GM19193 (cell line): ENCODE data around the gene FCHSD2.
A peak's percentile ranks its signal among the peaks of the same experiment; 100 is the strongest.

Source experiments
- POLR2A ChIP-seq: IDR thresholded peaks from 4 replicates; pipeline ENCODE4 v1.6.1; 2011; ENCODE audit not compliant: insufficient read depth, insufficient read length; ENCODE audit errors: extremely low read depth

Gene FCHSD2

DNA sequence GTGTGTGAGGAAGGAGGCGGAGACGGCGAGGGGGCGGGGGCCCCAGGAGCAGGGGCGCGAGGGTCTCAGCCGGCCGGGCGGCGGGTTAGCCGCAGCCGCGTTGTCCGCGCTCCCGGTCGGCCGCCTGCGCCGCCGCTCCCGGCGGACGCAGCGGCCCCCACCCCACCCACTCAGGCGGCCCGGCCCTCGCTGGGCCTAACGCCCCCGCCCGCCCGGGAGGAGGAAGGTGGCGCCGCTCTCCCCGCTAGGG lies at the start of gene FCHSD2:
Gene FCHSD2, minus strand, starts transcription at position 191 of the 250 bp plus-strand sequence. CDS start 441 bp downstream, outside the sequence.
- TF ChIP-seq POLR2A: no peak

DNA sequence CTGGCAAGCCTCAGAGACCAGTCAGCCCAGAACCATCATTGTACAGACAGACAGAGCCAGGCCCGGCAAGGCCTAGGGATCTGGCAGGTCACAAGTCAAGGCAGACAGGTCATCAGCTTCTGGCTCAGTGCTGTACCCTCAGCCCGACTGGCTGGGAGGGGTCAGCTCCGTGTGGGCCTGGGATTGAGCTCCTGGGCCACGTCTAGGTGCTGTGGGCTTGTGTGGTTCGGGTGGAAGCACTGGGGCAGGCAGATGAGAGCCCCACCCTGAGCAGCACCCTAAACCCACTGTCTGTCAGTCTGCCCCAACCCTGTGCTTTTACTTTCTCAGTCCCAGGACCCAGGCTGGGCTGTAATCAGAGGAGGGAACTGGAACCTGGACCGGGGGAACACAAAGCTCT lies 49.0 kb upstream of the FCHSD2 start:
- no peak for TF ChIP-seq POLR2A

DNA sequence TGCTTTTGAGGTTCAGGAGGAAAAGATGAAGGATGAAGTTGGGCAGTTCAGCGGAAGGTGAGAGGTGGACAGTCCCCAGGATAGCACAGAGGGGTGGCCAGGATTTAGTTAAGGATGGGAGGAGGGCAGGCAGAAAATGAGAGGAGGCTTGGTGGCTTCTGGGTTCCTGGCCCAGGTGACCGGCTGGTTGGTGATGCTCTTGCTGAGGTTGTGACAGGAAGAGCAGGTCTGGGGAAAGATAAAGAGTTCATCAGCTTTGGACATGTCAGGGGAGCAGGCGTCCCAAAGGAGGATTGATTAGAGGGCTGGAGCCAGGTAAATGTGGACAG lies 48.4 kb upstream of the FCHSD2 start:
- TF ChIP-seq POLR2A: no peak

DNA sequence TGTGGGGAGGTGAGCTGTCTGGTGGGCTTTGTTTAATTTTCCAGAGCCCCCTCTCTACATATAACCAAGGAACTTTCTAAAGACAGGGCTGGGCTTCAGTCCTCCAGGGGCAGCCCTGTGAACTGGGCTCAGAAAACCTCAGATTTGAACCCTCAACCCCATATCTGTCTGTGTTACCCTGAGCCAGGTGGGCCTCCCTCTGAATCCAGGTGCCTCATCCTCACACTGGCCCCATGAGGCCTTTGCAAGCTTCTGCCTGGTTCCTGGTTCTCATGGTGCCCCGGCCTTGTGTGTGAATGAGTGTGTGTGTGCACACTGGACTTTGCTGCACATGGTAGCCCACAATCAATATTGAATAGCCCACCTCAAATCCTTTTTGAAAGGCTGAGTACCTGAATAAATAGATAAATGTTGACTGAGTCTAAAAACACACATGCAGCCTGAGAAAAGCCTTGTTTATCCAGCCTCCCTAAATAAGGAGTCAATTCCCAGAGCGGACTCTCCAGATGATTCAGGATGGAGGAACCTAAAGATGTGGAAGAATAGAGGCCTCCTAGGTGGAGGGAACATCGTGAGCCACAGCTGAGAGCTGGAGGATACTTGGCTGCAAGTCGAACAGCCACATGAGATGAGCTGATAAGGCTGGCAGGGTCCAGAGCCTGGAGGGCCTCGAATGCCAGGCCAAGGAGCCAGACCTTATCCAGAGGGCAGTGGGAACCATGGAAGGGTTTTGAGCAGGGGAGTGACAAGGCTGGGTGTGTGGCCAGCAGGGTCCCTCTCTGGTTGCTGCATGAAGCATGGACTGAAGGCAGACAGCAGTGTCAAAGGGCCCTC lies 47.8 kb upstream of the FCHSD2 start:
- TF ChIP-seq POLR2A: no peak

DNA sequence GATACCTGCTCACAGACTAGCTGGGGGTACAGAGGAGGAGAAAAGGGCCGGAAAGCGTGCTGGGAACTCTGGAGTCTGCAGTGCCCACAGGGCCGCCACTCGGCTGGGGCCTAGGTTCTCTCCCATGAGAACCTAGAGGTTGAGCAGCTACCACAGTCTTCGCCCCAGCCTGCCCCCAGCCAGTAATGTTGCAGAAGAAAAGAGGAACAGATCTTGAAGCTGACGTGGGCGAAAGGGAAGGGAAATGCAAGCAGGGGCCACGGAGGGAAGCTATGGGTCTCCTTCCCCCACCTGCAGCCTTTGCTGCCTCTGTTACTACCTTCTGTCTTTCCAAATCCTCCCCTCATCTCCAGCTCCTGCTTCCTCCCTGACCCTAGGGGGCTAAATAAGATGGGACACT lies 47.2 kb upstream of the FCHSD2 start:
- peak; percentile 39 for TF ChIP-seq POLR2A

DNA sequence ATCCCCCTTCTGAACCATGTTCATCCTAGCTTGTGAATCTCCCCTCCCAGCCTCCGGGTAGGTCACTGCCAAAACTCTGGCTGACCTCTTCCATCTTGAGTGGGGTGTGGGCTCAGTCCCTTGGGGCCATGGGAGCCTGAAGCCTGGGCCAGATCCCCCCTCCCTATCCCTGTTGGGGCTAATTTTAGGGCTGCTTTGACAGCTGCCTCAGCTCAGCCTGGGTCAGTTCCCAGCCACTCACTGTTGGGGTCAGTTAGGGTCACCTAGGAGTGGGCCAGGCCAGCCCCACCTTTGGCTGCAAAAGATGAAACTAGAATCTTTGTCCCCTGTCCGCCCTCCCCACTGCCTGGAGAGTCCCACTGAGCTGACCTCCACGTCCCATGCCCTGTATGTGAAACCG lies 46.2 kb upstream of the FCHSD2 start:
- no peak for TF ChIP-seq POLR2A

DNA sequence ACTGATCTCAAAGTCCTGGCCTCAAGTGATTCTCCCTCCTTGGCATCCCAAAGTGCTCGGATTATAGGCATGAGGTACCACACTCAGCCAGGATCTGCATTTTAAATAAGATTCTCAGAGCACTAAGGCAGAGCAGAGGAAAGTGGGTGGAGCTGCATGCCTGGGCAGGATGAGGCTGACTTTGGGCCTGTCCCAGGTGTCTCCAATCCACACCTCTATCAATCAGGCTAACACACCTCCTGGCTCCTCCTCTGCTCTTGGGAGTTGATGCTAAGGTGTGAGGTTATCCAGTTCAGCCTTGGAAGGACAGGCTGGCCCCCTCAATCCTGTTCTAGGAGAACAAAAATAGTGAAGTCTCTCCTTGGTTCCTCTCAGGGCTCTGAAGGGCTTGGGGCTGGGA lies 45.7 kb upstream of the FCHSD2 start:
- TF ChIP-seq POLR2A: no peak

DNA sequence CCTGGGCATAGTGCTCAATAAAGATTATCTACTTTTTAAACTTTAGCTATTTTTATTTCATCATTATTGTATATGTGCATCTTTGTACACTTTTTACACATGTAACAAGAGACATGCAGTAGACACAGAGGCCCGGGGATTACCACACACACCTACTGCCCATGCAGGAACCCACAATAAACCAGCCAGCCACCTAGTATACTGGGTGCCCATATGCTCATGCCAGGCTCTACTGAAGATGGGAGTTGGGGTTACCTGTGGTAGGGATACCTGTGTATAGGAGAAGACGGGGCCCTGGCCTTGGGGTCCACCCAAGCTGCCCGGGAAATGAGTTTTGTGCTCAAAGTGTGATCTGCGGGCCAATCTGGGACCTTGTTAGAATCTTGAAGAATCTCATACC lies 44.8 kb upstream of the FCHSD2 start:
- TF ChIP-seq POLR2A: no peak

DNA sequence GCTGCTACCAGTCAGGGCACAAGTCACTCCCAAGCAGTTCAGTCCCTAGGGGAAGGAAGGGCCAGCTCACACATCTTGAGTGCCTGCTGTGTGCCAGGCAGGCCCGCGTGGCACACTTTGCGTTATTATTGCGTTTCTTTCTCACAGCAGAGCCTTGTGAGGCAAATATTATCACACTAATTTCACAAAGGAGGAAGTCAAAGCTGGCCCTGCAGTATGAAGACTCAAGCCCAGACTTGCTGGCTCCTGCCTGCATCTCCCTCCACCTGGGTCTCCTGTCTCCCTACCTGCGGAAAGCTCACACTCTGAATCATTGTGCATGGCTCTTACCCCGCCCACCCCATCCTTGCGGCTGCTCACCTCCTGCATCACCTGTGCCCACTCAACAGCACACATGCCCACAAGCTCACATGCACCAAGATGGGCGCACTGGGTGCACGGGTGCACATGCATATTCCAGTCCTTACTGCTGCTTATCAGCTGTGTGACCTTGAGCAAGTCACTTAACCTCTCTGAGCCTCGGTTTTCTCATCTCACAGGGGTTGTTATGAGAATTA lies 44.3 kb upstream of the FCHSD2 start:
- no peak for TF ChIP-seq POLR2A

DNA sequence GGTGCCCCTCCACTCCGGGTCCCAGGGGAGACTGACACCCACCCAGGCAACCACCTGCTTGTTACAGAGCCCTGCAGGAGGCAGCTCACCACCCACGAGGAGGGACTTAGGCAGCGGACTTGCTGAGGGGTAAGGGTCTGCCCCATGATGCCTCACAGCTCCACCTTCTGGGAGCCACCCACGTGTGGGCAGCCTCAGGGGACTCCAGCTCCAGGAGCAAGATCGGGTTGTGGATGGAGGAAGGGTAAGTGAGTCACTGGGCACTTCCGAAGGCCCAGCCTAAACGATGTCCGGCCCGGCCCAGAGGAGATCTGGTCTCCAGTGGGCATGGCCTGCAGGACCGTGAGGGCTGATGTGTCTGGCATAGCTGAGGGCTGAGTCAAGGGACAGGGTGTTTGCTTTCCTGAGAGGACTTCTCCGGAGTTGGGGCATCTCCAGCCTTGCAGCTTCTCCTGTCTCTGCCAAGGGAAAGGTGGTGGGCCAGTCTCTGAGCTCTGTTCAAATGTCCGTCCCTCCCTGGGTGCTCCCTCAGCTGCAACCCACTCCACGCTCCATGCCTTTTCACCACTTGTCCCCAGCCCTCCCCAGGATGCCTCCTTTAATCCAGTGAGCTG lies 43.7 kb upstream of the FCHSD2 start:
- TF ChIP-seq POLR2A: no peak

DNA sequence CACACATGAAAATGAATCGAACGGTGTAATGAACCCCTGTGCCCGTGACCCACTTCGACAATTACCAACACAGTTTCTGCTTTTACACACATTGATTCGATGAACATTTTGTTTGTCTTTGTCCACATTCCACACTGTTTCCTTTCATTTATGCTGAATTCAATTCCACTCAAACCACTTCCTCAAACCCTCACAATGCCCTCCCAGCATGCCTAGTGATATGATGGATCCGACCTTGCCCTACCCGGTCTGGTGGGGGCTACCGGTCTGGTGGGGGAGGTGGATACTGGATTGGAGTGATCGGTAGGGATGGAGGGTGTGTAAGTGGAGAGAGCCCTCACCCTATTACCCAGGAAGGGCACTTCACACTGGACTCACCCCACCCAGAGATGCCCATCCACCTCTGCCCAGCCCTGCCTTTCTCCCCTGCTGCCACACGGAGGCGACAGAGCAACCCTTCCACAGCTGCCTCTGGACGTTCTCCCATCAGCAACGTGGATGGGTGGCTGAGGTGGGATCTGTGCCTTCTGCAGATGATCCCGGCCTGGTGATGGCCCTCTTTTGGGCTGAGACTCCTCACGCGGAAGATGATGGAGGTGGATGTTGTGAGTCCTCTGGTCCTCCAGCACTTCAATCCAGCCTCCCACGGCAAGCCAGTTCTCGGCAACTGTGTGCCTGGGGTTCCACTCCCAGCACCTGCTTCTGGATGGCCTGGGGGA lies 43.0 kb upstream of the FCHSD2 start:
- TF ChIP-seq POLR2A: no peak

DNA sequence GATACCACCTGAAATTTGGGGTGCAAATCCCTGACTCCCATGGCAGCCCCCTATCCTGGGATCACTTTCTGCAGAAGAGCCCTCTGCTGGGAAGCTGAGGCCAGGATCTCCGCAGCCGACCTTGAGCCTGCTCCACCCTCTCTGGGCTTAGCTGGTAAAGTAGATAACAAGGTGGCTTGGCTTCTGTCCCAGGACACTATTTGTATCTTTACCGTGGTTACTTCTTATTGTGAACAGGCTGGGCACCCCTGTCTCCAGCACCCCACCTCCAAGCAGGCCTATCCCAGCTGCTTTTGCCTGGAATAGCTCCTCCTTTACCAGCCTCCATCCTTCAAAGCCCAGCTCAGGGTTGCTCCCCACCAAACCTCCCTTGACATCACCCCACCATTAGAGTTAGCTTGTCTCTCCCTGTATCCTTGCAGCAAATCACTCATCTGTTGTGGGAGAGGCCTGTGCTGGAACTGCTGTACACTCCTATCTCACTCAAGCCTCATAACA lies 40.8 kb upstream of the FCHSD2 start:
- TF ChIP-seq POLR2A: no peak

DNA sequence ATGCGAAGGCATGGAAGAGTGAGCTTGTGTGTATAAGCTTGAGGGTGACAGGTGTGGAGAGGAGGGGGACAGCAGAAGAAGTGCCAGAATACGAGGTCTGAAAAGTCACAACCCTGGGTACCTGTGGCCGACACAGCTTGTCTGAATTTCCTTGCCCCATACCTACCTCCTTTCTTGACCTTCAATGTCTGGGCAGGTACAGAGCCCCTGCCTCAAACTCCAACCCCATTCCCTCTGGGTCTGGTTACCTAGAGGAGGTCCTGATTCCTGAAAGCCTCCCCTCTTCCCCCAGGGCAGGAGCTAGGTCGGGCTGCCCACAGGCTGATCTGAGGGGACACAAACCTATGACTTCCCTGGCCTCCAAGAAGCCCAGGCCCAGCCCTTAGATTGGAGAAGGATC lies 36.6 kb upstream of the FCHSD2 start:
- no peak for TF ChIP-seq POLR2A

DNA sequence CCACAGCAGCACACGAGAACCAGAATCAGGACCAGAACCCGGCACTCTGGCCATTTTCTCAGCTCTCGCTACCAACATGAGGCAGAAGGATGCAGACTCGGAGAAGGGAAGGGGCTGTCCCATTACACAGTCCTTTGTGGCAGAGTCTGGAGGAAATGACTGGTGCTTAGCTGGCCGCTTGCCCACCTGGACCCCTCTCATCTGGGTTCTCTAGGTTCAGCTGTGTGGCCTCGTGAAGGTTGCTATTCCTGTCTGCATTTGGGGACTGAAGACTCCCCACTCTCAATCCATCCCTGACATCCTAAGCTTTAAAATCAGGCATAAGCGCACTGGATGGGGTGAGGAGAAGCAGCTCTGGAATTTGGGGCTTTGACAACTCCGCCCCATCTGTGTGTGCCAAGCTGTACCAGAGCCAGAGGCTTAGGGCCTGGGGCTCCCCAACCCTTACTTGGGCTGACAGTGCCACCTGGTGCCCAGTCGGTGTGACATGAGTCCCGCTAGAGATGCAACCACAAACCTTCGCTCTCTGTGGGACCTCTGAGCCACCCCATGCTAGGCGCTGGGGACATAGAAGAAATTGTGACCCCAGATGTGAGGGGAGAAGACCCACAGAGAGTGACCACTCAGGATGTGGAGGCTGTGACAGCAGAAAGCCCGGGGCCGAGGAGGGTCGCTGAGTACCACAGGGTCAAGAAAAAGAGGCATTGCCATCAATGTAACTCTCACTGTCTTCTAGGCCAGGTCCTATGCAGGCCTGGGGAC lies 35.8 kb upstream of the FCHSD2 start:
- no peak for TF ChIP-seq POLR2A

DNA sequence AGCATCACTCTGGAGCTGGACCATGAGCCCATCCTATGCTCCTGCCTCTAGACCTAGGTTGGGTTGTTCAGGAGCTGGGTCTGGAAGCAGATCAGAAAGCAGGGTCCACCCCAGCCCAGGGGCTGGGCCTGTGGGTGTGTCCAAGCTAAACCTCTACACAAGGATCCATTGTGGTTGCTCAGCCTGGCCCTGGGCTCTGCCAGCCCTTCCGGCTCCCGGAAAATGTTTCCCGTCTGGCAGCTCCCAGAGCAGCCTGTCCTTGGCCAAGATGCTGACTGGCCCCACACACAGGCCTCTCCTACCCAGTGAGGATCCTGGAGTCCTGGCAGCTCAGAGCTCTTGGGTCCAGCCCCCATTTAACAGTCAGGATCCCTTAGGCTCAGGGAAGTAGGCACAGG lies 35.3 kb upstream of the FCHSD2 start:
- no peak for TF ChIP-seq POLR2A
